ENCODE measurements around the gene SLX9. TPM values are rescaled to one million over a fixed set of nuclear protein-coding genes. Genes with fewer than 3 reads are reported as not detected.

The SLX9 gene
- total and polyA plus RNA-seq, 2 donors (not counting 1 experiment from before 2014, with no cell fraction given), result 11.7 to 15.9 TPM

- TF ChIP-seq EZH2 (IDR thresholded peaks at IDR 0.05; ENCODE audit: borderline replicate concordance, insufficient read depth, low read depth, low read length, poor library complexity, severe bottlenecking), result no peak
- TF ChIP-seq CTCF (IDR thresholded peaks at IDR 0.05), result no peak
- Histone ChIP-seq H3K4me1 (ENCODE audit: control insufficient read depth in 2 of 2, insufficient read depth in 2 of 2, low read length in 2 of 2) (peaks cover 11 to 17% of the 10 kb centered on the region in 2 donors), H3K27ac (ENCODE audit: low read length in 2 of 2) (no peak overlapping the region), H3K79me2 (ENCODE audit: control insufficient read depth, insufficient read depth, low read length) (no peaks in the 10 kb centered on the region), H3K9me3 (ENCODE audit: control extremely low read depth in 1 of 3, control insufficient read depth in 2 of 3, insufficient read depth in 1 of 3, low read length in 2 of 3) (peaks cover 0 to 3% (median 0%) of the 10 kb centered on the region in 3 donors), H3K4me2 (replicated peaks; ENCODE audit: low read depth, low read length, poor library complexity, severe bottlenecking) (no peak overlapping the region), H4K20me1 (ENCODE audit: control insufficient read depth, insufficient read depth, low read length, poor library complexity, severe bottlenecking) (no peaks in the 10 kb centered on the region), H2AFZ (ENCODE audit: insufficient read depth, low read depth, low read length, poor library complexity, severe bottlenecking) (no peak overlapping the region), H3K27me3 (replicated peaks in 1 of 4; ENCODE audit: control extremely low read depth in 1 of 4, control insufficient read depth in 3 of 4, insufficient read depth in 4 of 4, low read length in 3 of 4) (peaks cover 0 to 4% (median 0%) of the 10 kb centered on the region in 4 experiments), H3K9ac (ENCODE audit: low read length) (no peak overlapping the region), H3K4me3 (ENCODE audit: control extremely low read depth in 1 of 5, extremely low read depth in 1 of 5, insufficient read depth in 1 of 5, low read depth in 2 of 5, low read length in 4 of 5) (no peak overlapping the region), H3K36me3 (replicated peaks in 1 of 2; ENCODE audit: control extremely low read depth in 1 of 2, control insufficient read depth in 1 of 2, extremely low read depth in 1 of 2, insufficient read depth in 2 of 2, low read length in 1 of 2) (no peaks in the 10 kb centered on the region)
- Mint-ChIP-seq H3K4me3 (no peak overlapping the region), H3K4me1 (peaks cover 6% of the 10 kb centered on the region), H3K27ac (no peak overlapping the region), H3K9me3 (ENCODE audit: insufficient read depth) (no peaks in the 10 kb centered on the region), H3K27me3 (peaks cover 4% of the 10 kb centered on the region)
- CTCF ChIA-PET, result interaction anchor here (1.8 kb wide), 1 partner anchor 151 kb away, joined by 7 read pairs; no protein-coding TSS in a partner anchor
- WGBS (ENCODE audit: insufficient coverage), result 90% methylated on average over 22 of the region's 23 CpGs
- POLR2A ChIA-PET, result no interaction called here
- intact Hi-C loops (cut with micrococcal nuclease), result no loop called here
- ATAC-seq (ENCODE audit: low read depth) (no peak), DNase-seq (no peak)
Observed at GRCh38 chr21:44986471-44987291, 46.9 kb downstream of the SLX9 start.

- H3K9ac ChIP-seq (ENCODE audit: low read length), result no peak overlapping the region
- H4K20me1 ChIP-seq (ENCODE audit: control insufficient read depth, insufficient read depth, low read length, poor library complexity, severe bottlenecking), result no peaks in the 10 kb centered on the region
- H3K4me3 ChIP-seq (ENCODE audit: control extremely low read depth in 1 of 5, extremely low read depth in 1 of 5, insufficient read depth in 1 of 5, low read depth in 2 of 5, low read length in 4 of 5), result no peak overlapping the region
- Mint-ChIP-seq H3K4me3 (no peak overlapping the region), H3K27ac (no peak overlapping the region), H3K27me3 (peaks cover 4% of the 10 kb centered on the region), H3K9me3 (ENCODE audit: insufficient read depth) (no peaks in the 10 kb centered on the region), H3K4me1 (peaks cover 6% of the 10 kb centered on the region)
- H3K9me3 ChIP-seq (ENCODE audit: control extremely low read depth in 1 of 3, control insufficient read depth in 2 of 3, insufficient read depth in 1 of 3, low read length in 2 of 3), result peaks cover 0 to 3% (median 0%) of the 10 kb centered on the region in 3 donors
- H3K27ac ChIP-seq (ENCODE audit: low read length in 2 of 2), result no peak overlapping the region
- H3K4me2 ChIP-seq (replicated peaks; ENCODE audit: low read depth, low read length, poor library complexity, severe bottlenecking), result no peak overlapping the region
- TF ChIP-seq EZH2 (IDR thresholded peaks at IDR 0.05; ENCODE audit: borderline replicate concordance, insufficient read depth, low read depth, low read length, poor library complexity, severe bottlenecking) (no peak), CTCF (IDR thresholded peaks at IDR 0.05) (no peak)
- intact Hi-C loops (cut with micrococcal nuclease), result no loop called here
- H3K79me2 ChIP-seq (ENCODE audit: control insufficient read depth, insufficient read depth, low read length), result no peaks in the 10 kb centered on the region
- H3K36me3 ChIP-seq (replicated peaks in 1 of 2; ENCODE audit: control extremely low read depth in 1 of 2, control insufficient read depth in 1 of 2, extremely low read depth in 1 of 2, insufficient read depth in 2 of 2, low read length in 1 of 2), result no peaks in the 10 kb centered on the region
- H3K27me3 ChIP-seq (replicated peaks in 1 of 4; ENCODE audit: control extremely low read depth in 1 of 4, control insufficient read depth in 3 of 4, insufficient read depth in 4 of 4, low read length in 3 of 4), result peaks cover 0 to 8% (median 0%) of the 10 kb centered on the region in 4 experiments
- CTCF ChIA-PET, result no interaction called here
- H2AFZ ChIP-seq (ENCODE audit: insufficient read depth, low read depth, low read length, poor library complexity, severe bottlenecking), result no peak overlapping the region
- ATAC-seq (ENCODE audit: low read depth) (no peak), DNase-seq (no peak)
- WGBS (ENCODE audit: insufficient coverage), result 79% methylated on average over 18 of the region's 23 CpGs
- POLR2A ChIA-PET, result no interaction called here
- H3K4me1 ChIP-seq (ENCODE audit: control insufficient read depth in 2 of 2, insufficient read depth in 2 of 2, low read length in 2 of 2), result peaks cover 11 to 17% of the 10 kb centered on the region in 2 donors
Observed at GRCh38 chr21:44987301-44987885, 47.6 kb downstream of the SLX9 start.
